ENCODE measurements around the gene PHF12. TPM values are rescaled to one million over a fixed set of nuclear protein-coding genes. Genes with fewer than 3 reads are reported as not detected.

Gene PHF12
- total and polyA plus RNA-seq, 10 donors = 16.2 to 118 (median 76.1) TPM

- Histone ChIP-seq H3K27me3 (replicated peaks in 1 of 7) (no peaks in the 10 kb centered on the region), H3K9me3 (no peaks in the 10 kb centered on the region), H3K4me3 (no peak overlapping the region), H3K27ac (no peak overlapping the region), H3K36me3 (no peaks in the 10 kb centered on the region), H3K4me1 (peaks cover 0 to 34% (median 15%) of the 10 kb centered on the region in 6 donors)
- WGBS, 5 donors = 91 to 96% (median 95%) methylated on average over 7 of the region's 7 CpGs
- intact Hi-C loops (cut with DNase I; ENCODE audit: low total_unique reads) = no loop called here
- TF ChIP-seq, protein P1, sequence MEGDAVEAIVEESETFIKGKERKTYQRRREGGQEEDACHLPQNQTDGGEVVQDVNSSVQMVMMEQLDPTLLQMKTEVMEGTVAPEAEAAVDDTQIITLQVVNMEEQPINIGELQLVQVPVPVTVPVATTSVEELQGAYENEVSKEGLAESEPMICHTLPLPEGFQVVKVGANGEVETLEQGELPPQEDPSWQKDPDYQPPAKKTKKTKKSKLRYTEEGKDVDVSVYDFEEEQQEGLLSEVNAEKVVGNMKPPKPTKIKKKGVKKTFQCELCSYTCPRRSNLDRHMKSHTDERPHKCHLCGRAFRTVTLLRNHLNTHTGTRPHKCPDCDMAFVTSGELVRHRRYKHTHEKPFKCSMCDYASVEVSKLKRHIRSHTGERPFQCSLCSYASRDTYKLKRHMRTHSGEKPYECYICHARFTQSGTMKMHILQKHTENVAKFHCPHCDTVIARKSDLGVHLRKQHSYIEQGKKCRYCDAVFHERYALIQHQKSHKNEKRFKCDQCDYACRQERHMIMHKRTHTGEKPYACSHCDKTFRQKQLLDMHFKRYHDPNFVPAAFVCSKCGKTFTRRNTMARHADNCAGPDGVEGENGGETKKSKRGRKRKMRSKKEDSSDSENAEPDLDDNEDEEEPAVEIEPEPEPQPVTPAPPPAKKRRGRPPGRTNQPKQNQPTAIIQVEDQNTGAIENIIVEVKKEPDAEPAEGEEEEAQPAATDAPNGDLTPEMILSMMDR (IDR thresholded peaks at IDR 0.05 in 8 of 11, conservative IDR thresholded peaks at IDR 0.05 in 3 of 11) = no peak
- no peak for TF ChIP-seq POLR2A (IDR thresholded peaks at IDR 0.05)
- no peak for TF ChIP-seq POLR2AphosphoS5 (IDR thresholded peaks at IDR 0.05)
- no peak for DNase-seq
Observed at GRCh38 chr17:28867276-28867675, 84.0 kb downstream of the PHF12 start.

GRCh38 chr17:28865946-28866752 is 85.2 kb downstream of the PHF12 start:
- H3K9me3 ChIP-seq = no peaks in the 10 kb centered on the region
- H3K27ac ChIP-seq = peak overlapping the region in 5 of 8 donors; percentile 22 to 43 (median 37)
- H3K4me1 ChIP-seq = peaks cover 0 to 24% (median 9%) of the 10 kb centered on the region in 6 donors
- WGBS, 5 donors = 80 to 89% (median 88%) methylated on average over 13 of the region's 13 CpGs
- intact Hi-C loops (cut with DNase I; ENCODE audit: low total_unique reads) = no loop called here
- TF ChIP-seq POLR2AphosphoS5 (IDR thresholded peaks at IDR 0.05) (no peak), POLR2A (IDR thresholded peaks at IDR 0.05) (no peak)
- TF ChIP-seq, protein P1 (IDR thresholded peaks at IDR 0.05 in 8 of 11, conservative IDR thresholded peaks at IDR 0.05 in 3 of 11) = no peak
- H3K36me3 ChIP-seq = peaks cover 0 to 9% (median 1%) of the 10 kb centered on the region in 6 donors
- H3K27me3 ChIP-seq (replicated peaks in 1 of 7) = no peaks in the 10 kb centered on the region
- no peak overlapping the region for H3K4me3 ChIP-seq
- no peak for DNase-seq

DNA sequence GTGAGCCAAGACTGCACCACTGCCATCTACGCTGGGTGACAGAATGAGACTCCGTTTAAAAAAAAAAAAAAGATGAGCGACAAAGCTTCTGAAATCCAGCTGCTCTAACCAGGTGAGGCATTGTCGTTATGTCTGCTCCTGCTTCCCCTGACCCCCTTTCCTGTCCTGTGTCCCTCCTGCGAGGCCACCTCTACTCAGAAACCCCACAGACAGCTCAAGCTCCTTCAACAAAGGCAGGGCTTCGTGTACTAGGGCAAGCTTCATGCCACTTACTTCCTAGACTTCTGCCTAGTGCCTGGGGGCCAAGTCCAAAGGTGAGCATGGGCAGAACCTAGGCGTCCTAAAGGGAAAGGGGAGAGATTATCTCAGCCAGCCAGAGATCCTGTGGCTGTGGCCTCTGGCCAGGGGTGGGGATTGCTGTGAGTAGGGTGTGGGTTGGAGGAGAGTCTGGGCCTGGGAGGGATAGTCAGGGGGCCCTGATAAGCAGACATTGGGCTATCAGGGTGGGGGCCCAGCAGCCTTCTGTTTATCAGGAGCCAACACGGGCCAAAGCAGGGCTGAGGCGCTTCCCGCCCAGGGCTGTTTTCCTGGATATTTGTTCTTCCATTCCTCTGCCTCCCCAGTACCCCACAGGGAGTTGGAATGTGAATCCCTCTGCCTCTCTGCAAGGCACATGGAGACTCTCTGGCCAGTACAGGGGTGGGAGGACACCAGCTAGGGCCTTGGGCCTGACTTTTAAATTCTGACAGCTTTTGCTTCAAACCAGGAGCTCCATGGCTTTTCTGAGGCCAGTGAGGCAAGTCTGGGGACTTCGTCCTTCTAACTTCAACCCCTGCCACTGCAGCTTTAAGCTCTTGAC is 86.1 kb downstream of the PHF12 start:
- DNase-seq = no peak
- H3K9me3 ChIP-seq = no peaks in the 10 kb centered on the region
- no peaks in the 10 kb centered on the region for H3K27me3 ChIP-seq (replicated peaks in 1 of 7)
- peaks cover 0 to 15% (median 4%) of the 10 kb centered on the region in 6 donors for H3K4me1 ChIP-seq
- peak overlapping the region in 5 of 8 donors; percentile 22 to 43 (median 37) for H3K27ac ChIP-seq
- H3K36me3 ChIP-seq = peaks cover 0 to 19% (median 10%) of the 10 kb centered on the region in 6 donors
- TF ChIP-seq, protein P1 (IDR thresholded peaks at IDR 0.05 in 8 of 11, conservative IDR thresholded peaks at IDR 0.05 in 3 of 11) = no peak
- no peak for TF ChIP-seq POLR2AphosphoS5 (IDR thresholded peaks at IDR 0.05)
- TF ChIP-seq POLR2A (IDR thresholded peaks at IDR 0.05) = no peak
- 78 to 85% (median 82%) methylated on average over 11 of the region's 11 CpGs for WGBS, 5 donors
- intact Hi-C loops (cut with DNase I; ENCODE audit: low total_unique reads) = no loop called here
- no peak overlapping the region for H3K4me3 ChIP-seq
